ENCODE data around the gene EPHB1. TPM values are rescaled to one million over a fixed set of nuclear protein-coding genes. Genes with fewer than 3 reads are reported as not detected.

The EPHB1 gene
- total RNA-seq, 1 experiment from 2014 or later: 7.0 TPM

- ATAC-seq (no peak), DNase-seq (ENCODE audit: low spot score) (no peak)
- CTCF ChIA-PET: interaction anchor here (0.6 kb wide), 1 partner anchor 209 kb away, joined by 3 read pairs; no protein-coding TSS in a partner anchor
- peaks cover 20% of the 10 kb centered on the region for H3K9me3 Mint-ChIP-seq
- no peak overlapping the region for H3K4me3 Mint-ChIP-seq
- H3K4me1 Mint-ChIP-seq: no peaks in the 10 kb centered on the region
- H3K27ac Mint-ChIP-seq: no peak overlapping the region
- TF ChIP-seq, protein P1, sequence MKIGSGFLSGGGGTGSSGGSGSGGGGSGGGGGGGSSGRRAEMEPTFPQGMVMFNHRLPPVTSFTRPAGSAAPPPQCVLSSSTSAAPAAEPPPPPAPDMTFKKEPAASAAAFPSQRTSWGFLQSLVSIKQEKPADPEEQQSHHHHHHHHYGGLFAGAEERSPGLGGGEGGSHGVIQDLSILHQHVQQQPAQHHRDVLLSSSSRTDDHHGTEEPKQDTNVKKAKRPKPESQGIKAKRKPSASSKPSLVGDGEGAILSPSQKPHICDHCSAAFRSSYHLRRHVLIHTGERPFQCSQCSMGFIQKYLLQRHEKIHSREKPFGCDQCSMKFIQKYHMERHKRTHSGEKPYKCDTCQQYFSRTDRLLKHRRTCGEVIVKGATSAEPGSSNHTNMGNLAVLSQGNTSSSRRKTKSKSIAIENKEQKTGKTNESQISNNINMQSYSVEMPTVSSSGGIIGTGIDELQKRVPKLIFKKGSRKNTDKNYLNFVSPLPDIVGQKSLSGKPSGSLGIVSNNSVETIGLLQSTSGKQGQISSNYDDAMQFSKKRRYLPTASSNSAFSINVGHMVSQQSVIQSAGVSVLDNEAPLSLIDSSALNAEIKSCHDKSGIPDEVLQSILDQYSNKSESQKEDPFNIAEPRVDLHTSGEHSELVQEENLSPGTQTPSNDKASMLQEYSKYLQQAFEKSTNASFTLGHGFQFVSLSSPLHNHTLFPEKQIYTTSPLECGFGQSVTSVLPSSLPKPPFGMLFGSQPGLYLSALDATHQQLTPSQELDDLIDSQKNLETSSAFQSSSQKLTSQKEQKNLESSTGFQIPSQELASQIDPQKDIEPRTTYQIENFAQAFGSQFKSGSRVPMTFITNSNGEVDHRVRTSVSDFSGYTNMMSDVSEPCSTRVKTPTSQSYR (CRISPR knock-in tag; IDR thresholded peaks at IDR 0.05): no peak
- no peak for TF ChIP-seq TCF7 (CRISPR knock-in tag; IDR thresholded peaks at IDR 0.05; ENCODE audit: low read depth)
- no peaks in the 10 kb centered on the region; the same call in 1 of the 2 replicates for H3K27me3 Mint-ChIP-seq (ENCODE audit: low read depth)
- POLR2A ChIA-PET: no interaction called here
- H3K36me3 Mint-ChIP-seq: peaks cover 11% of the 10 kb centered on the region
These were observed 212.5 kb downstream of the EPHB1 start for GRCh38 chr3:135007607-135008006.

DNA sequence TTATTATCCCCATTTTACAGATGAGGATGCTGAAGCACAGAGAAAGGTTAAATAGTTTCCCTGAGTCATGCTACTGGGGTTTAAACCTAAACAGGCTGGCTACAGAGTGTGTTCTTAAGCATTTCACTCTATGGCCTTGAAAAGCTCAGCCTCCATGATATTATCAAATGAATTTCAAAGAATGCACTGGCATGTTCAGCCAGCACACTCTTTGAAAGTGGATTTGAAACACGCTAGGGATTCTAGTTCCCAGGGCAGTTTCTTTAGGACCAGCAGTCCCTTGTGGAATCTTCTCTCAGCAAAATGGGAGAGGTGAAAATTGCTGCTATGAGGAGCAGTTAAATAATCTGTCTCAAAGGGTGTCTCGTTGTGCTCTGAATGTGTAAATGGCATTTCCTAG is 213.3 kb downstream of the EPHB1 start:
- ATAC-seq (no peak), DNase-seq (ENCODE audit: low spot score) (no peak)
- Mint-ChIP-seq H3K27me3 (ENCODE audit: low read depth) (no peaks in the 10 kb centered on the region; the same call in 1 of the 2 replicates), H3K9me3 (peaks cover 20% of the 10 kb centered on the region), H3K4me3 (no peak overlapping the region), H3K4me1 (no peaks in the 10 kb centered on the region), H3K27ac (no peak overlapping the region), H3K36me3 (peaks cover 11% of the 10 kb centered on the region)
- POLR2A ChIA-PET: no interaction called here
- TF ChIP-seq TEAD1 (CRISPR knock-in tag; IDR thresholded peaks at IDR 0.05): no peak
- TF ChIP-seq SP1 (CRISPR knock-in tag; conservative IDR thresholded peaks at IDR 0.05): no peak
- no peak for TF ChIP-seq CREM (CRISPR knock-in tag; IDR thresholded peaks at IDR 0.05)
- no peak for TF ChIP-seq E2F5 (CRISPR knock-in tag; IDR thresholded peaks at IDR 0.05)
- TF ChIP-seq, protein P2, sequence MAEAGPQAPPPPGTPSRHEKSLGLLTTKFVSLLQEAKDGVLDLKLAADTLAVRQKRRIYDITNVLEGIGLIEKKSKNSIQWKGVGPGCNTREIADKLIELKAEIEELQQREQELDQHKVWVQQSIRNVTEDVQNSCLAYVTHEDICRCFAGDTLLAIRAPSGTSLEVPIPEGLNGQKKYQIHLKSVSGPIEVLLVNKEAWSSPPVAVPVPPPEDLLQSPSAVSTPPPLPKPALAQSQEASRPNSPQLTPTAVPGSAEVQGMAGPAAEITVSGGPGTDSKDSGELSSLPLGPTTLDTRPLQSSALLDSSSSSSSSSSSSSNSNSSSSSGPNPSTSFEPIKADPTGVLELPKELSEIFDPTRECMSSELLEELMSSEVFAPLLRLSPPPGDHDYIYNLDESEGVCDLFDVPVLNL (CRISPR knock-in tag; IDR thresholded peaks at IDR 0.05; ENCODE audit: borderline replicate concordance, low read depth): no peak
- TF ChIP-seq, protein P3, sequence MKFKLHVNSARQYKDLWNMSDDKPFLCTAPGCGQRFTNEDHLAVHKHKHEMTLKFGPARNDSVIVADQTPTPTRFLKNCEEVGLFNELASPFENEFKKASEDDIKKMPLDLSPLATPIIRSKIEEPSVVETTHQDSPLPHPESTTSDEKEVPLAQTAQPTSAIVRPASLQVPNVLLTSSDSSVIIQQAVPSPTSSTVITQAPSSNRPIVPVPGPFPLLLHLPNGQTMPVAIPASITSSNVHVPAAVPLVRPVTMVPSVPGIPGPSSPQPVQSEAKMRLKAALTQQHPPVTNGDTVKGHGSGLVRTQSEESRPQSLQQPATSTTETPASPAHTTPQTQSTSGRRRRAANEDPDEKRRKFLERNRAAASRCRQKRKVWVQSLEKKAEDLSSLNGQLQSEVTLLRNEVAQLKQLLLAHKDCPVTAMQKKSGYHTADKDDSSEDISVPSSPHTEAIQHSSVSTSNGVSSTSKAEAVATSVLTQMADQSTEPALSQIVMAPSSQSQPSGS (CRISPR knock-in tag; IDR thresholded peaks at IDR 0.05; ENCODE audit: borderline replicate concordance, low read depth): no peak
- TF ChIP-seq ZNF263 (CRISPR knock-in tag; IDR thresholded peaks at IDR 0.05; ENCODE audit: low read depth): no peak
- no peak for TF ChIP-seq FOXK1 (CRISPR knock-in tag; IDR thresholded peaks at IDR 0.05)
- CTCF ChIA-PET: interaction anchor here (0.6 kb wide), 1 partner anchor 210 kb away, joined by 3 read pairs; no protein-coding TSS in a partner anchor

DNA sequence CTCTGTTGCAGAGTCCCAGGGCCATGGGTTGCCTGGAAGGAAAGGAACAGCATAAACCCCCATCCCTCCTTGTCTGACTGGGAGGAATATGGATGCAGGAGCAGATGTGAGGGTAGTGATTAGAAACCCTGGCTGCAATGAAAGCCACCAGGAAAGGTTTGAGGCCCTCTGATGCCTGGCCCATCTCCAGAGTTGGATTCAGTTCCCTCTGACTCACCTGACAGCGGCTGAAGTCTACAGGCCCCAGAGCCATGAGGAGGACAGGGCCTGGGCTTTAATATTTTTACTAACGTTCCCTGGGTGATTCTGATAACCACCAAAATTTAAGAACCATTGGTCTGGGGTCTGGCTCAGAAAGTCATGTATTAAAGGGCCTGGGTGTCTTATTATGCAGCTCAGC is 214.0 kb downstream of the EPHB1 start:
- no peak overlapping the region for H3K4me3 Mint-ChIP-seq
- ATAC-seq (no peak), DNase-seq (ENCODE audit: low spot score) (no peak)
- POLR2A ChIA-PET: no interaction called here
- CTCF ChIA-PET: no interaction called here
- no peak overlapping the region for H3K27ac Mint-ChIP-seq
- no peaks in the 10 kb centered on the region for H3K4me1 Mint-ChIP-seq
- H3K36me3 Mint-ChIP-seq: peaks cover 11% of the 10 kb centered on the region
- H3K27me3 Mint-ChIP-seq (ENCODE audit: low read depth): no peaks in the 10 kb centered on the region; the same call in 1 of the 2 replicates
- H3K9me3 Mint-ChIP-seq: peaks cover 20% of the 10 kb centered on the region
- TF ChIP-seq ZNF396 (CRISPR knock-in tag; IDR thresholded peaks at IDR 0.05; ENCODE audit: borderline replicate concordance): no peak
- TF ChIP-seq, protein P4, sequence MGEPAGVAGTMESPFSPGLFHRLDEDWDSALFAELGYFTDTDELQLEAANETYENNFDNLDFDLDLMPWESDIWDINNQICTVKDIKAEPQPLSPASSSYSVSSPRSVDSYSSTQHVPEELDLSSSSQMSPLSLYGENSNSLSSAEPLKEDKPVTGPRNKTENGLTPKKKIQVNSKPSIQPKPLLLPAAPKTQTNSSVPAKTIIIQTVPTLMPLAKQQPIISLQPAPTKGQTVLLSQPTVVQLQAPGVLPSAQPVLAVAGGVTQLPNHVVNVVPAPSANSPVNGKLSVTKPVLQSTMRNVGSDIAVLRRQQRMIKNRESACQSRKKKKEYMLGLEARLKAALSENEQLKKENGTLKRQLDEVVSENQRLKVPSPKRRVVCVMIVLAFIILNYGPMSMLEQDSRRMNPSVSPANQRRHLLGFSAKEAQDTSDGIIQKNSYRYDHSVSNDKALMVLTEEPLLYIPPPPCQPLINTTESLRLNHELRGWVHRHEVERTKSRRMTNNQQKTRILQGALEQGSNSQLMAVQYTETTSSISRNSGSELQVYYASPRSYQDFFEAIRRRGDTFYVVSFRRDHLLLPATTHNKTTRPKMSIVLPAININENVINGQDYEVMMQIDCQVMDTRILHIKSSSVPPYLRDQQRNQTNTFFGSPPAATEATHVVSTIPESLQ (CRISPR knock-in tag; IDR thresholded peaks at IDR 0.05): no peak
- no peak for TF ChIP-seq ZNF317 (CRISPR knock-in tag; IDR thresholded peaks at IDR 0.05; ENCODE audit: borderline replicate concordance, low read depth)
- no peak for TF ChIP-seq NR3C1 (CRISPR knock-in tag; conservative IDR thresholded peaks at IDR 0.05; ENCODE audit: low read depth)
- TF ChIP-seq NFE2L1 (CRISPR knock-in tag; IDR thresholded peaks at IDR 0.05): no peak
- TF ChIP-seq FOXP1 (CRISPR knock-in tag; IDR thresholded peaks at IDR 0.05; ENCODE audit: borderline replicate concordance): no peak
- TF ChIP-seq ZNF532 (CRISPR knock-in tag; IDR thresholded peaks at IDR 0.05; ENCODE audit: borderline replicate concordance): no peak
